H9 (cell line): Measurements from ENCODE around the gene RCAN2. TPM values are rescaled to one million over a fixed set of nuclear protein-coding genes. Genes with fewer than 3 reads are reported as not detected.

Experiments
- DNase-seq: peaks from one replicate; pipeline ENCODE4 v3.0.0-alpha.2; 2017
- H2AFZ ChIP-seq: one replicate; pipeline ENCODE4 v1.6.1; 2013; ENCODE audit warnings: mild to moderate bottlenecking, low read length, control low read depth, moderate library complexity
- H2AK5ac ChIP-seq: 2 replicates; pipeline ENCODE4 v1.6.1; 2013; ENCODE audit warnings: low read length, control low read depth, mixed read lengths; ENCODE audit not compliant: insufficient read length
- H2BK120ac ChIP-seq: one replicate; pipeline ENCODE4 v1.6.1; 2013; ENCODE audit warnings: low read depth, mild to moderate bottlenecking, low read length, control low read depth, inconsistent platforms; ENCODE audit not compliant: poor library complexity, severe bottlenecking
- H2BK12ac ChIP-seq: 2 replicates; pipeline ENCODE4 v1.6.1; 2013; ENCODE audit warnings: low read length, control low read depth, mixed read lengths, low read depth; ENCODE audit not compliant: insufficient read length
- H2BK15ac ChIP-seq: 2 replicates; pipeline ENCODE4 v1.6.1; 2013; ENCODE audit warnings: low read depth, low read length, control low read depth
- H2BK20ac ChIP-seq: one replicate; pipeline ENCODE4 v1.6.1; 2013; ENCODE audit warnings: low read depth, mild to moderate bottlenecking, low read length, control low read depth, inconsistent platforms; ENCODE audit not compliant: poor library complexity, severe bottlenecking
- H2BK5ac ChIP-seq: 2 replicates; pipeline ENCODE4 v1.6.1; 2013; ENCODE audit warnings: low read length, control low read depth, mixed read lengths; ENCODE audit not compliant: insufficient read length
- H3K14ac ChIP-seq: 2 replicates; pipeline ENCODE4 v1.6.1; 2013; ENCODE audit warnings: low read length, control low read depth; ENCODE audit not compliant: insufficient read depth
- H3K18ac ChIP-seq: 2 replicates; pipeline ENCODE4 v1.6.1; 2013; ENCODE audit warnings: low read depth, mild to moderate bottlenecking, mixed read lengths, low read length, control low read depth; ENCODE audit not compliant: insufficient read length
- H3K23ac ChIP-seq: 2 replicates; pipeline ENCODE4 v1.6.1; 2013; ENCODE audit warnings: low read length, control low read depth, mixed read lengths, low read depth; ENCODE audit not compliant: insufficient read length
- H3K23me2 ChIP-seq: 2 replicates; pipeline ENCODE4 v1.6.1; 2013; ENCODE audit warnings: low read depth, mild to moderate bottlenecking, mixed read lengths, low read length, control low read depth; ENCODE audit not compliant: insufficient read length, poor library complexity, severe bottlenecking
- H3K27ac ChIP-seq: 2 replicates; pipeline ENCODE4 v1.5.1; 2013; ENCODE audit warnings: low read length, control low read depth, mixed read lengths, low read depth; ENCODE audit not compliant: insufficient read length
- H3K27me3 ChIP-seq: 2 replicates; pipeline ENCODE4 v1.6.1; 2013; ENCODE audit warnings: low read length, control low read depth, inconsistent platforms; ENCODE audit not compliant: insufficient read depth
- H3K4ac ChIP-seq: 2 replicates; pipeline ENCODE4 v1.6.1; 2013; ENCODE audit warnings: low read depth, mild to moderate bottlenecking, control low read depth, inconsistent platforms, low read length, moderate library complexity
- H3K4me1 ChIP-seq: 2 replicates; pipeline ENCODE4 v1.6.1; 2013; ENCODE audit warnings: low read length, control low read depth, inconsistent platforms; ENCODE audit not compliant: insufficient read depth
- H3K4me2 ChIP-seq: 2 replicates; pipeline ENCODE4 v1.6.1; 2013; ENCODE audit warnings: low read length, control low read depth, mixed read lengths; ENCODE audit not compliant: insufficient read length, insufficient read depth
- H3K56ac ChIP-seq: 2 replicates; pipeline ENCODE4 v1.6.1; 2013; ENCODE audit warnings: low read depth, mild to moderate bottlenecking, mixed read lengths, low read length, control low read depth; ENCODE audit not compliant: insufficient read length
- H3K79me1 ChIP-seq: 2 replicates; pipeline ENCODE4 v1.6.1; 2013; ENCODE audit warnings: low read depth, mild to moderate bottlenecking, moderate library complexity, low read length, control low read depth, inconsistent platforms; ENCODE audit not compliant: insufficient read depth, poor library complexity, severe bottlenecking
- H3K79me2 ChIP-seq: 2 replicates; pipeline ENCODE4 v1.6.1; 2013; ENCODE audit warnings: low read length, control low read depth, inconsistent platforms; ENCODE audit not compliant: insufficient read depth
- H3K9ac ChIP-seq: 2 replicates; pipeline ENCODE4 v1.6.1; 2013; ENCODE audit warnings: low read length, control low read depth, mixed read lengths; ENCODE audit not compliant: insufficient read length; ENCODE audit errors: extremely low read depth
- H3K9me3 ChIP-seq: one replicate; pipeline ENCODE4 v1.6.1; 2013; ENCODE audit warnings: low read depth, low read length, inconsistent platforms; ENCODE audit not compliant: control insufficient read depth
- H3T11ph ChIP-seq: one replicate; pipeline ENCODE4 v1.6.1; 2013; ENCODE audit warnings: mild to moderate bottlenecking, low read length, control low read depth, inconsistent platforms
- H4K20me1 ChIP-seq: one replicate; pipeline ENCODE4 v1.6.1; 2013; ENCODE audit not compliant: control insufficient read depth, insufficient read length, insufficient read depth
- H4K5ac ChIP-seq: 2 replicates; pipeline ENCODE4 v1.6.1; 2013; ENCODE audit warnings: low read depth, mild to moderate bottlenecking, mixed read lengths, low read length, control low read depth; ENCODE audit not compliant: insufficient read length
- H4K8ac ChIP-seq: replicated peaks from 2 replicates; pipeline ENCODE4 v1.6.1; 2013; ENCODE audit warnings: low read length, control low read depth, mixed read lengths, low read depth; ENCODE audit not compliant: insufficient read length
- H4K91ac ChIP-seq: 2 replicates; pipeline ENCODE4 v1.6.1; 2013; ENCODE audit warnings: low read depth, mild to moderate bottlenecking, moderate library complexity, mixed read lengths, low read length, control low read depth; ENCODE audit not compliant: insufficient read length
- H3K27ac Mint-ChIP-seq, 3 experiments: 2 replicates in 2 of 3; 3 replicates in 1 of 3; pipeline ENCODE4 v1.8.0; 2020 to 2021; ENCODE audit warnings: mixed read lengths in 3 of 3, mild to moderate bottlenecking in 1 of 3, moderate library complexity in 1 of 3
- H3K27me3 Mint-ChIP-seq: 2 replicates; pipeline ENCODE4 v1.8.0; 2021; ENCODE audit warnings: low read depth, mild to moderate bottlenecking, moderate library complexity, mixed read lengths
- H3K36me3 Mint-ChIP-seq, 3 experiments: 2 replicates in 2 of 3; 3 replicates in 1 of 3; pipeline ENCODE4 v1.8.0; 2020 to 2021; ENCODE audit warnings: low read depth in 3 of 3, mixed read lengths in 3 of 3; ENCODE audit not compliant: insufficient read depth in 1 of 3
- H3K4me1 Mint-ChIP-seq, 2 experiments: 2 replicates each; pipeline ENCODE4 v1.8.0; 2020; ENCODE audit warnings: mixed read lengths in 2 of 2
- H3K4me3 Mint-ChIP-seq, 2 experiments: 2 replicates in 1 of 2; 3 replicates in 1 of 2; pipeline ENCODE4 v1.8.0; 2020 to 2021; ENCODE audit warnings: mild to moderate bottlenecking in 2 of 2, mixed read lengths in 2 of 2, moderate library complexity in 1 of 2
- H3K9me3 Mint-ChIP-seq, 2 experiments: 2 replicates in 1 of 2; 3 replicates in 1 of 2; pipeline ENCODE4 v1.8.0; 2020; ENCODE audit warnings: mild to moderate bottlenecking in 2 of 2, mixed read lengths in 2 of 2, moderate library complexity in 1 of 2
- WGBS: extraction: QIAGEN DNeasy Blood & Tissue Kit; methylation state at CpG from one replicate; pipeline ENCODE4 v1.1.7; 2013; ENCODE audit warnings: missing lambda C conversion rate, low lambda C conversion rate, mixed read lengths; ENCODE audit not compliant: insufficient read length; ENCODE audit errors: extremely low coverage; 5-methylcytosine and 5-hydroxymethylcytosine counted together
- total RNA-seq: library from RNA; stranded (reverse); gene quantifications from 2 replicates; pipeline ENCODE4 v1.2.1, GENCODE V29; 2021
- TF ChIP-seq, protein P1 (sequence below): fragments of 200-600 bp; sonication (generic); conservative IDR thresholded peaks from 3 replicates; pipeline ENCODE4 v1.8.0; 2021; ENCODE audit warnings: antibody characterized with exemption, mild to moderate bottlenecking

Gene RCAN2
- total RNA-seq, 1 experiment from 2014 or later: 3.0 TPM

DNA sequence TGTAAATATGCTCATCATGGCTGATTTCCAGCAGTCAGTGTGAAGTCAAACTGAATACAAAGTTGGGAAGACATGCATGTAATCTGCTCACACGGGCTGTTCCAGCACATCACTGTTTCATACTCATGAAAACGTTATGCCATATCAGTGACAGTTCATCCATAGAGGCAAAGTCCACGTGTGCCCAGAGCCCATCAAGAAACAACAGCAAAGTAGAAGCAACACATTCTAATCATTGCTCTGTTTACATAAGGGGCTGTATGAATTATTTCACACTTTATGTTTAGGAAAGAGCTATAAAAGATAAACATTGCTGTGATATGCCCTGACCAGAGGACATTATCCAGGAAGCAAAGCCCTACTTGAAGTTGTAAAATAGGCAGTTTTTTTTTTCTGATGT is 163.5 kb downstream of the RCAN2 start:
- H2BK120ac ChIP-seq: no peak overlapping the region
- H2BK12ac ChIP-seq: no peak overlapping the region
- H3K4me1 Mint-ChIP-seq: peaks cover 8 to 10% of the 10 kb centered on the region in 2 experiments
- TF ChIP-seq, protein P1, sequence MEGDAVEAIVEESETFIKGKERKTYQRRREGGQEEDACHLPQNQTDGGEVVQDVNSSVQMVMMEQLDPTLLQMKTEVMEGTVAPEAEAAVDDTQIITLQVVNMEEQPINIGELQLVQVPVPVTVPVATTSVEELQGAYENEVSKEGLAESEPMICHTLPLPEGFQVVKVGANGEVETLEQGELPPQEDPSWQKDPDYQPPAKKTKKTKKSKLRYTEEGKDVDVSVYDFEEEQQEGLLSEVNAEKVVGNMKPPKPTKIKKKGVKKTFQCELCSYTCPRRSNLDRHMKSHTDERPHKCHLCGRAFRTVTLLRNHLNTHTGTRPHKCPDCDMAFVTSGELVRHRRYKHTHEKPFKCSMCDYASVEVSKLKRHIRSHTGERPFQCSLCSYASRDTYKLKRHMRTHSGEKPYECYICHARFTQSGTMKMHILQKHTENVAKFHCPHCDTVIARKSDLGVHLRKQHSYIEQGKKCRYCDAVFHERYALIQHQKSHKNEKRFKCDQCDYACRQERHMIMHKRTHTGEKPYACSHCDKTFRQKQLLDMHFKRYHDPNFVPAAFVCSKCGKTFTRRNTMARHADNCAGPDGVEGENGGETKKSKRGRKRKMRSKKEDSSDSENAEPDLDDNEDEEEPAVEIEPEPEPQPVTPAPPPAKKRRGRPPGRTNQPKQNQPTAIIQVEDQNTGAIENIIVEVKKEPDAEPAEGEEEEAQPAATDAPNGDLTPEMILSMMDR: no peak
- no peaks in the 10 kb centered on the region for H4K20me1 ChIP-seq
- H3K4me2 ChIP-seq: no peak overlapping the region
- no peak overlapping the region for H3T11ph ChIP-seq
- H3K9me3 ChIP-seq: no peaks in the 10 kb centered on the region
- no peak overlapping the region for H2BK15ac ChIP-seq
- no peaks in the 10 kb centered on the region for H3K27me3 ChIP-seq
- no CpG with 5 or more reads among the region's 3 CpGs for WGBS
- H3K27ac Mint-ChIP-seq: no peak overlapping the region
- no peak overlapping the region for H3K27ac ChIP-seq
- no peak overlapping the region for H3K23ac ChIP-seq
- no peaks in the 10 kb centered on the region for H3K79me1 ChIP-seq
- no peaks in the 10 kb centered on the region for H3K9me3 Mint-ChIP-seq
- no peaks in the 10 kb centered on the region for H3K79me2 ChIP-seq
- no peak overlapping the region for H3K56ac ChIP-seq
- H2BK20ac ChIP-seq: no peak overlapping the region
- H3K18ac ChIP-seq: no peak overlapping the region
- no peak overlapping the region for H4K91ac ChIP-seq
- H3K4me3 Mint-ChIP-seq: no peak overlapping the region
- no peak overlapping the region for H3K14ac ChIP-seq
- H3K23me2 ChIP-seq: no peaks in the 10 kb centered on the region
- no peak for DNase-seq
- H3K4me1 ChIP-seq: no peaks in the 10 kb centered on the region; the same call in 1 of the 2 replicates
- no peak overlapping the region for H4K8ac ChIP-seq
- H3K36me3 Mint-ChIP-seq: no peaks in the 10 kb centered on the region
- no peak overlapping the region for H3K4ac ChIP-seq
- no peak overlapping the region for H2BK5ac ChIP-seq
- no peak overlapping the region for H2AFZ ChIP-seq
- no peak overlapping the region for H2AK5ac ChIP-seq
- H3K9ac ChIP-seq: no peak overlapping the region
- H4K5ac ChIP-seq: no peak overlapping the region
- H3K27me3 Mint-ChIP-seq: peaks cover 2% of the 10 kb centered on the region; the same call in 1 of the 2 replicates
